Skeletal muscle tissue (tissue), 4 donors: ENCODE data around the gene PHB1. TPM values are rescaled to one million over a fixed set of nuclear protein-coding genes. Genes with fewer than 3 reads are reported as not detected.
"Not testable (repeated sequence)": the region's sequence is repeated elsewhere in the genome, so short reads cannot be mapped to it uniquely, and the experiment has no call there.

ENCODE experiments used
- H3K27ac ChIP-seq: one replicate; pipeline ENCODE4 v1.7.0; 2013; ENCODE audit warnings: mild to moderate bottlenecking, low read depth, low read length, inconsistent platforms
- H3K27me3 ChIP-seq, 3 donors: one replicate each; pipeline ENCODE4 v1.7.0; 2013; ENCODE audit warnings: low read length in 3 of 3; ENCODE audit not compliant: control insufficient read depth in 3 of 3, insufficient read depth in 3 of 3
- H3K36me3 ChIP-seq, 3 donors: one replicate each; pipeline ENCODE4 v1.7.0; 2013; ENCODE audit warnings: low read length in 3 of 3; ENCODE audit not compliant: control insufficient read depth in 3 of 3, insufficient read depth in 3 of 3
- H3K4me1 ChIP-seq, 3 donors: one replicate each; pipeline ENCODE4 v1.7.0; 2013; ENCODE audit warnings: low read length in 3 of 3, mild to moderate bottlenecking in 3 of 3; ENCODE audit not compliant: control insufficient read depth in 3 of 3, insufficient read depth in 3 of 3
- H3K4me3 ChIP-seq, 3 donors: one replicate each; pipeline ENCODE4 v1.7.0; 2013; ENCODE audit warnings: low read length in 3 of 3
- H3K9ac ChIP-seq, 3 donors: one replicate each; pipeline ENCODE4 v1.7.0; 2013; ENCODE audit warnings: low read length in 3 of 3, mild to moderate bottlenecking in 3 of 3, moderate library complexity in 2 of 3, low read depth in 1 of 3
- H3K9me3 ChIP-seq, 3 donors: one replicate each; pipeline ENCODE4 v1.7.0; 2013; ENCODE audit warnings: low read length in 3 of 3; ENCODE audit not compliant: control insufficient read depth in 3 of 3
- total RNA-seq: library from RNA; depleted of rRNA; stranded (reverse); fragments of >200 nt; gene quantifications from one replicate; pipeline ENCODE4 v1.2.3, GENCODE V29; 2014
- donor health status: Osteomylitis.

The PHB1 gene
- total RNA-seq, 1 donor from 2014 or later, result 105 TPM

DNA sequence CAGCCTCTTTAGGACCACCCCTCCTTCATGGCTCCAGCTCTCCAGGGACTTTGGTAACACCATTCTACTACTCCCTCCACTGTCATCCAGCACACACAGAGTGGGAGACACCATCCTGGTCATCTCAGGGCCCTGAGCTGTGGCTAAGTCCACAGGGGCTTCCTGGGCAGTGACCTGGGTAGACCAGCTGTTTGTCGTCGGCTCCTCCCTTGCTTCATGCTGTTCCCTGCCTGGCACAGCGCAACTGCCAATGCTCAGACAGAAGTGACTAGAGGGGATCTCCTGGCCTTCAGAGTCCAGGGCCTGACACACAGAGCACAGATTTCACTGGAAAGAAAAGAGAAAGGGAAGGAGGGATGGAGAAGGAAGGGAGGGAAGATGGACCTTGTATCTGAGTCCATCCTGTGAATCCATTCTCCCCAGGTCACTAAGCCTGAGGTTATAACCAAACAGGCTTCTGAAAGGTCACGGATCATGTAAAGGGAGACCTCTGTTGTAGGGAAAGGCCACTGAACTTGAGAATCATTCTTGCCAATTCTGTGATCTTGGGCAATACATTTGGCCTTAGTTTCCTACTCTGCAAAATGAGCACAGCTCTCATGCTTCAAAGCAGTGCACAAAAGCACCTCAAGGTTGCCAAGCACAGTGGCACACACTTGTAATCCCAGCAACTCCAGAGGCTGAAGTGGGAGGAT, 18.5 kb upstream of the PHB1 start:
- Histone ChIP-seq H3K36me3 (no peaks in the 10 kb centered on the region), H3K27me3 (peaks cover 0 to 4% (median 3%) of the 10 kb centered on the region in 3 donors), H3K4me1 (peaks cover 0 to 16% (median 9%) of the 10 kb centered on the region in 3 donors), H3K4me3 (no peak overlapping the region), H3K9ac (no peak overlapping the region), H3K27ac (no peak overlapping the region), H3K9me3 (no peaks in the 10 kb centered on the region)

DNA sequence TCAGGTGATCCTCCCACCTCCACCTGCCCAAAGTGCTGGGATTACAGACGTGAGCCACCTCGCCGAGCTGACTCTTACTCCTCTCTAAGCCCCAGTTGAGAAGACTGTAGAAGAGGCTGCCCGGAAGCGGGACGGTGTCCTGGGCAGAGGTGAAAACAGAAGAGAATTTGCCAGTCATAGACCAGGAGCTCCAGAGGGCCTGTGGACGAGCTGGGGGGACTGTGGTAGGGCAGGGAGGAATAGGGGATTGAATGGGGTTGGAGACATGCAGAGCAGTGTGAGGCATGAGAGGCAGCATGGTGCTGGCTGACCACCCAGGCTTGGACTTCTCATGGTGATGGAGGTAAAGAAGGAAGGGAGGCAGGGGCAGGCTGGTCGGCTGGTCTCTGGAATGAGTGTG, 17.1 kb upstream of the PHB1 start:
- Histone ChIP-seq H3K36me3 (no peaks in the 10 kb centered on the region), H3K9me3 (no peaks in the 10 kb centered on the region), H3K27ac (no peak overlapping the region), H3K4me1 (peaks cover 0 to 16% (median 9%) of the 10 kb centered on the region in 3 donors), H3K27me3 (no peaks in the 10 kb centered on the region), H3K4me3 (no peak overlapping the region), H3K9ac (no peak overlapping the region)

DNA sequence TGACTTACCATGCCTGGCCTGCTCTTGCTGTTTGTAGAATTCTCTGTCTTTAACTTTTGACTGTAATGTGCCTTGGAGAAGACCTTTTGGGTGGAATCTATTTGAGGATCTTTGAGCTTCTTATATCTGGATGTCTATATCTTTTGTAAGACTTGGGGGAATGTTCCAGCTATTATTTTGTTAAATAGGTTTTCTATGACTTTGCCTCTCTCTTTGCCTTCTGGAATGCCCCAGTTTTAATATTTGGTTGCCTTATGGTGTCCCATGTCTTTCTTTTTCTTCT, 10.3 kb upstream of the PHB1 start:
- Histone ChIP-seq H3K9me3 (no peaks in the 10 kb centered on the region), H3K27ac (no peak overlapping the region), H3K27me3 (no peaks in the 10 kb centered on the region)

DNA sequence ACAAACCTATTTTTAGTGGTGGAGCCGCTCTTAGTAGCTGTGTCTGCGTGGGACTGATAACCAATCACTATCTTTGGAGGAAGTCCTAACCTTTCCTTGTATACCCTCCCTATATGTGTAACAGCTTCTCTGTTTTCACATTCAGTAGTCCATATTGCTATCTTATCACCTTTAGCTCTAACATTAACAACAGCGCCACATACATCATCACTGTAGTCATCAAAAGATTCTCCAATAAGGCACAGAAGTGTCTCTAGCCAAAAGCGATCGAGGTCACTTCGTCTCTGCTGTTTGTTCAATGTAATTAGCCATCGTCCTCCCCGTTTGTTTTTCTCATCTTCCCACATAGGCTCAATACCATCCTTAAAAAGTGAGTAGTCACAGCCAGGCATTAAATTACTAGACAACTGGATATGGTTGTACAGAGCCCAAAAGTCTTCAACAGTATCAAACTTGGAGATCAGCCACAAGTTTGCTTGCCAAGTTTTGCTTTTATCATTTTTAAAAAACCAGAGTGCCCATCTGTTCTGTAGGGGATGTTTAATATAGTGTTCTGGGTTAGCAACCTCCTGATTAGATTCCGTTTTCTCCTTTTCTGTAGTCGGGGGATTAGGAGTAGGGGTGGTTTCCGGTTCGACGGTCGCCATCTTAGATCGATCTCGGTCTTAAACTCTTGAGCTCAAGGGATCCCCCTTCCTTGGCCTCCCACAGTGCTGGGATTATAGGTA, 9.8 kb upstream of the PHB1 start:
- H3K27me3 ChIP-seq, H3K36me3 ChIP-seq, H3K4me1 ChIP-seq, H3K9ac ChIP-seq, H3K4me3 ChIP-seq, H3K27ac ChIP-seq, H3K9me3 ChIP-seq: not testable (repeated sequence)

More for the DNA sequence above, 10.3 kb upstream of the PHB1 start:
- H3K9ac ChIP-seq, result no peak overlapping the region
- H3K4me3 ChIP-seq, result no peak overlapping the region
- H3K4me1 ChIP-seq, result no peaks in the 10 kb centered on the region
- H3K36me3 ChIP-seq, result no peaks in the 10 kb centered on the region

DNA sequence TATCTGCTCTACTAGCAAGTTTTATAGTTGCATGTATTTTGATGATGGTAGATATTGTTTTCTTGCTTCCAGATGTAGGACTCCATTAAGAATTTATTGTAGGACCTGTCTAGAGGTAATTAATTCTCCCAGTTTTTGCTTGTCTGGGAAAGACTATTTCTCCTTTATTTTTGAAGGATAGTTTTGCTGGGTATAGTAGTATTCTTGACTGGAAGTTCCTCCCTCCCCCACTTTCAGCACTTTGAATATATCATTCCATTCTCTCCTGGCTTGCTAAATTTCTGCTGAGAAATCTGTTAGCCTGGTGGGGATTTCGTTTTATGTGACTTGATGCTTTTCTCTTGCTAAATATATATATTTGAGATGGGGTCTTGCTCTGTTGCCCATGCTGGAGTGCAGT, 8.0 kb upstream of the PHB1 start:
- Histone ChIP-seq H3K27ac (no peak overlapping the region), H3K27me3 (no peaks in the 10 kb centered on the region), H3K36me3 (no peaks in the 10 kb centered on the region), H3K9me3 (no peaks in the 10 kb centered on the region), H3K4me3 (no peak overlapping the region), H3K9ac (no peak overlapping the region), H3K4me1 (no peaks in the 10 kb centered on the region)

DNA sequence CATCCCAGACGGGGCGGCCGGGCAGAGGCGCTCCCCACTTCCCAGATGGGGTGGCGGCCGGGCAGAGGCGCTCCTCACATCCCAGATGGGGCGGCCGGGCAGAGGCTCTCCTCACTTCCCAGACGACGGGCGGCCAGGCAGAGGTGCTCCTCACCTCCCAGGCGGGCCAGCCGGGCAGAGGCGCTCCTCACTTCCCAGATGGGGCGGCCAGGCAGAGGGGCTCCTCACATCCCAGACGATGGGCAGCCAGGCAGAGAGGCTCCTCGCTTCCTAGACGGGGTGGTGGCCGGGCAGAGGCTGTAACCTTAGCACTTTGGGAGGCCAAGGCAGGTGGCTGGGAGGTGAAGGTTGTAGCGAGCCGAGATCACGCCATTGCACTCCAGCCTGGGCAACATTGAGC, 5.1 kb upstream of the PHB1 start:
- not testable (repeated sequence) for H3K9me3 ChIP-seq, H3K4me3 ChIP-seq, H3K27ac ChIP-seq, H3K4me1 ChIP-seq, H3K9ac ChIP-seq, H3K36me3 ChIP-seq, H3K27me3 ChIP-seq

DNA sequence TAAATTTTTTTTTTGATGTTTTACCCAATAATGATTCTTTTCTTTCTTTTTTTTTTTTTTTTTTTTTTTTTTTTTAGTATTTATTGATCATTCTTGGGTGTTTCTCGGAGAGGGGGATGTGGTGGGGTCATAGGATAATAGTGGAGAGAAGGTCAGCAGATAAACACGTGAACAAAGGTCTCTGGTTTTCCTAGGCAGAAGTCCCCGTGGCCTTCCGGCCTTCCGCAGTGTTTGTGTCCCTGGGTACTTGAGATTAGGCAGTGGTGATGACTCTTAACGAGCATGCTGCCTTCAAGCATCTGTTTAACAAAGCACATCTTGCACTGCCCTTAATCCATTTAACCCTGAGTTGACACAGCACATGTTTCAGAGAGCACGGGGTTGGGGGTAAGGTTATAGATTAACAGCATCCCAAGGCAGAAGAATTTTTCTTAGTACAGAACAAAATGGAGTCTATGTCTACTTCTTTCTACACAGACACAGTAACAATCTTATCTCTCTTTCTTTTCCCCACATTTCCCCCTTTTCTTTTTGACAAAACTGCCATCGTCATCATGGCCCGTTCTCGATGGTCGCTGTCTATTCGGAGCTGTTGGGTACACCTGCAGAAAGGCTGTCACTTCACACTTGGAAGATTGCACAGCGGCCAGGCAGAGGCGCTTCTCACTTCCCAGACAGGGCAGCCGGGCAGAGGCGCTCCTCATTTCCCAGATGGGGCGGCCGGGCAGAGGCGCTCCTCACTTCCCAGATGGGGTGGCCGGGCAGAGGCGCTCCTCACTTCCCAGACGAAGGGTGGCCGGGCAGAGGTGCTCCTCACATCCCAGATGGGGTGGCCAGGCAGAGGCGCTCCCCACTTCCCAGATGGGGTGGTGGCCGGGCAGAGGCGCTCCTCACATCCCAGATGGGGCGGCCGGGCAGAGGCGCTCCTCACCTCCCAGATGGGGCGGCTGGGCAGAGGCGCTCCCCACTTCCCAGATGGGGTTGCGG, 4.4 kb upstream of the PHB1 start:
- H3K4me3 ChIP-seq, H3K27me3 ChIP-seq, H3K9ac ChIP-seq, H3K36me3 ChIP-seq, H3K9me3 ChIP-seq, H3K27ac ChIP-seq: not testable (repeated sequence)
- peaks cover 6 to 13% (median 8%) of the 10 kb centered on the region in 3 donors for H3K4me1 ChIP-seq

DNA sequence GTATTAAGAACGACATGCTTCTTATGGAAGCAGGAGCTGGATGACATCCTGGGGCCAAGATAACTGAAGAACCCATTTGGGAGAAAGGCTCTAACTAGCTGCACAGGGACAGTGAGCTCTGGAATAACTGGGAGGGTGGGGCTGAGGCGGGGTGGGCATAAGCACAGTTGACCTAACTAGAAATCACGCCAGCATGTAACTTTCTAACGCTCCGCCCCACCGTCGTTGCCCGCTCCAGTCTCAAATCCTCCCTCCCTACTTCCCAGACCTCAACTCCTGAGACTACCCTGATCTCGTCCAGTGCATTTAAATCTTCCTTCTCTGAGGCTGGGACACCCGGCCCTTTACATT, 436 bp downstream of the PHB1 start:
- Histone ChIP-seq H3K4me1 (peaks cover 10 to 20% (median 13%) of the 10 kb centered on the region in 3 donors), H3K27ac (peak overlapping the region; percentile 52), H3K4me3 (peak overlapping the region; percentile 99 to 100 (median 100)), H3K9me3 (no peaks in the 10 kb centered on the region), H3K9ac (peak overlapping the region; percentile 91 to 96 (median 93)), H3K27me3 (no peaks in the 10 kb centered on the region), H3K36me3 (peaks cover 35% of the 10 kb centered on the region in 3 donors)

DNA sequence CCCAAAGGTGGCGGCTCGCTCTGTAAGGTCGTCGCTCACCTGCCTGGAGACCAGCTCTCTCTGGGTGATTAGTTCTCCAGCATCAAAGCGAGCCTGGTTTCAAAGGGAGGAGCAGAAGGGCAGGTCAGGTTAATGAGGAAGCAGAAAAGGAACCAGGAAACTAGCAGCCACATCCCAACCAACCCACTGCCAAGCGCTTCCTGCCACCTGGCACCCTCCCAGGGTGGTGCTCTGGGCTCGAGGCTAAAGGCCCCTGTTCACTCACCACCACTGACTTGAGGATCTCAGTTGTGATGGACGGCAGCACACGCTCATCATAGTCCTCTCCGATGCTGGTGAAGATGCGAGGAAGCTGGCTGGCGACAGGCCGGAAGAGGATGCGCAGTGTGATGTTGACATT, 5.6 kb downstream of the PHB1 start:
- Histone ChIP-seq H3K9ac (no peak overlapping the region), H3K27me3 (no peaks in the 10 kb centered on the region), H3K4me3 (no peak overlapping the region), H3K4me1 (peaks cover 5 to 7% (median 6%) of the 10 kb centered on the region in 3 donors), H3K36me3 (peaks cover 82 to 87% (median 83%) of the 10 kb centered on the region in 3 donors), H3K27ac (no peak overlapping the region), H3K9me3 (no peaks in the 10 kb centered on the region)
